Mucosa of stomach (tissue), 1 donor: Measurements from ENCODE around the gene ST3GAL2.
A peak's percentile ranks its signal among the peaks of the same experiment; 100 is the strongest.

ENCODE experiments used
- H3K27me3 ChIP-seq: one replicate; pipeline ENCODE4 v1.7.0; 2013; ENCODE audit warnings: mild to moderate bottlenecking, low read length; ENCODE audit not compliant: control insufficient read depth, insufficient read depth
- H3K36me3 ChIP-seq: one replicate; pipeline ENCODE4 v1.7.0; 2013; ENCODE audit warnings: low read length; ENCODE audit not compliant: control insufficient read depth, insufficient read depth
- H3K4me1 ChIP-seq: one replicate; pipeline ENCODE4 v1.7.0; 2013; ENCODE audit warnings: mild to moderate bottlenecking, low read length; ENCODE audit not compliant: control insufficient read depth, insufficient read depth
- H3K4me3 ChIP-seq: one replicate; pipeline ENCODE4 v1.7.0; 2013; ENCODE audit warnings: low read length
- H3K9ac ChIP-seq: one replicate; pipeline ENCODE4 v1.7.0; 2013; ENCODE audit warnings: mild to moderate bottlenecking, low read length, moderate library complexity
- H3K9me3 ChIP-seq: one replicate; pipeline ENCODE4 v1.7.0; 2013; ENCODE audit warnings: mild to moderate bottlenecking, low read length, moderate library complexity; ENCODE audit not compliant: control insufficient read depth
- donor health status: Pancreatic carcinoma.

ST3GAL2 gene

GRCh38 chr16:70438969-70439862, at the start of gene ST3GAL2:
TSS of gene ST3GAL2 (minus strand) at chr16:70439100. CDS start at chr16:70398530, 40,570 bp downstream.
- H3K27me3 ChIP-seq = peaks cover 11% of the 10 kb centered on the region
- peak within 1 kb of the TSS; percentile 46 for H3K4me3 ChIP-seq
- no peaks in the 10 kb centered on the region for H3K36me3 ChIP-seq
- H3K9me3 ChIP-seq = no peaks in the 10 kb centered on the region
- H3K4me1 ChIP-seq = peaks cover 16% of the 10 kb centered on the region
- H3K9ac ChIP-seq = peak within 1 kb of the TSS; percentile 58

- no peak overlapping the region for H3K4me3 ChIP-seq
- no peaks in the 10 kb centered on the region for H3K4me1 ChIP-seq
- H3K9me3 ChIP-seq = no peaks in the 10 kb centered on the region
- peaks cover 3% of the 10 kb centered on the region for H3K36me3 ChIP-seq
- H3K27me3 ChIP-seq = no peaks in the 10 kb centered on the region
- H3K9ac ChIP-seq = no peak overlapping the region
Observed at GRCh38 chr16:70484867-70485266, 46.0 kb upstream of the ST3GAL2 start.

- no peaks in the 10 kb centered on the region for H3K36me3 ChIP-seq
- H3K9ac ChIP-seq = no peak overlapping the region
- no peak overlapping the region for H3K4me3 ChIP-seq
- H3K9me3 ChIP-seq = no peaks in the 10 kb centered on the region
- H3K27me3 ChIP-seq = no peaks in the 10 kb centered on the region
- H3K4me1 ChIP-seq = no peaks in the 10 kb centered on the region
Observed at GRCh38 chr16:70483426-70483825, 44.5 kb upstream of the ST3GAL2 start.

GRCh38 chr16:70482624-70483023, 43.7 kb upstream of the ST3GAL2 start:
- Histone ChIP-seq H3K9ac (no peak overlapping the region), H3K9me3 (no peaks in the 10 kb centered on the region), H3K36me3 (no peaks in the 10 kb centered on the region), H3K27me3 (no peaks in the 10 kb centered on the region), H3K4me3 (no peak overlapping the region), H3K4me1 (no peaks in the 10 kb centered on the region)

- Histone ChIP-seq H3K27me3 (no peaks in the 10 kb centered on the region), H3K4me1 (no peaks in the 10 kb centered on the region), H3K36me3 (no peaks in the 10 kb centered on the region), H3K9me3 (no peaks in the 10 kb centered on the region), H3K4me3 (no peak overlapping the region), H3K9ac (no peak overlapping the region)
Observed at GRCh38 chr16:70481929-70482536, 43.1 kb upstream of the ST3GAL2 start.

- no peaks in the 10 kb centered on the region for H3K27me3 ChIP-seq
- H3K9ac ChIP-seq = no peak overlapping the region
- no peaks in the 10 kb centered on the region for H3K36me3 ChIP-seq
- H3K4me3 ChIP-seq = no peak overlapping the region
- no peaks in the 10 kb centered on the region for H3K9me3 ChIP-seq
- no peaks in the 10 kb centered on the region for H3K4me1 ChIP-seq
Observed at GRCh38 chr16:70480127-70481105, 41.5 kb upstream of the ST3GAL2 start.

- no peaks in the 10 kb centered on the region for H3K4me1 ChIP-seq
- no peak overlapping the region for H3K9ac ChIP-seq
- H3K27me3 ChIP-seq = no peaks in the 10 kb centered on the region
- H3K4me3 ChIP-seq = no peak overlapping the region
- H3K36me3 ChIP-seq = no peaks in the 10 kb centered on the region
- no peaks in the 10 kb centered on the region for H3K9me3 ChIP-seq
Observed at GRCh38 chr16:70478912-70479341, 40.0 kb upstream of the ST3GAL2 start.

- H3K9me3 ChIP-seq = no peaks in the 10 kb centered on the region
- no peak overlapping the region for H3K9ac ChIP-seq
- H3K4me1 ChIP-seq = no peaks in the 10 kb centered on the region
- H3K4me3 ChIP-seq = no peak overlapping the region
- H3K36me3 ChIP-seq = no peaks in the 10 kb centered on the region
- H3K27me3 ChIP-seq = no peaks in the 10 kb centered on the region
Observed at GRCh38 chr16:70478169-70478568, 39.3 kb upstream of the ST3GAL2 start.

GRCh38 chr16:70476272-70477020, 37.5 kb upstream of the ST3GAL2 start:
- Histone ChIP-seq H3K4me1 (no peaks in the 10 kb centered on the region), H3K27me3 (no peaks in the 10 kb centered on the region), H3K4me3 (no peak overlapping the region), H3K9ac (peak overlapping the region; percentile 15), H3K36me3 (no peaks in the 10 kb centered on the region), H3K9me3 (no peaks in the 10 kb centered on the region)

GRCh38 chr16:70475054-70475871, 36.4 kb upstream of the ST3GAL2 start:
- Histone ChIP-seq H3K9me3 (no peaks in the 10 kb centered on the region), H3K36me3 (no peaks in the 10 kb centered on the region), H3K4me3 (no peak overlapping the region)

More at GRCh38 chr16:70475054-70475871, 36.4 kb upstream of the ST3GAL2 start:
- no peaks in the 10 kb centered on the region for H3K4me1 ChIP-seq
- no peaks in the 10 kb centered on the region for H3K27me3 ChIP-seq
- H3K9ac ChIP-seq = no peak overlapping the region
